Inferior parietal cortex (tissue), 1 donor: Measurements from ENCODE around the gene NTPCR.
"Not testable (repeated sequence)": the region's sequence is repeated elsewhere in the genome, so short reads cannot be mapped to it uniquely, and the experiment has no call there.

Experiments
- DNase-seq: peaks from one replicate; pipeline ENCODE4 v3.0.0-alpha.2; 2016; ENCODE audit errors: extremely low spot score

The NTPCR gene

GRCh38 chr1:232984577-232985425 is 34.4 kb downstream of the NTPCR start:
- DNase-seq: peak; percentile 69

GRCh38 chr1:232985882-232986526 is 35.6 kb downstream of the NTPCR start:
- DNase-seq: no peak

GRCh38 chr1:232986527-232986922 is 36.1 kb downstream of the NTPCR start:
- DNase-seq: no peak

- no peak for DNase-seq
Observed at GRCh38 chr1:232987046-232987773, 36.8 kb downstream of the NTPCR start.

GRCh38 chr1:232987774-232988140 is 37.3 kb downstream of the NTPCR start:
- no peak for DNase-seq

GRCh38 chr1:232988572-232989040 is 38.2 kb downstream of the NTPCR start:
- DNase-seq: no peak

- no peak for DNase-seq
Observed at GRCh38 chr1:232990176-232991128, 40.0 kb downstream of the NTPCR start.

- no peak for DNase-seq
Observed at GRCh38 chr1:232991238-232991637, 40.8 kb downstream of the NTPCR start.

GRCh38 chr1:232992227-232992626 is 41.8 kb downstream of the NTPCR start:
- DNase-seq: no peak

GRCh38 chr1:232993555-232993954 is 43.1 kb downstream of the NTPCR start:
- DNase-seq: no peak

GRCh38 chr1:232995189-232995588 is 44.8 kb downstream of the NTPCR start:
- no peak for DNase-seq

- no peak for DNase-seq
Observed at GRCh38 chr1:232996143-232996542, 45.7 kb downstream of the NTPCR start.

GRCh38 chr1:232998138-232998537 is 47.7 kb downstream of the NTPCR start:
- no peak for DNase-seq

- no peak for DNase-seq
Observed at GRCh38 chr1:232998646-232999045, 48.2 kb downstream of the NTPCR start.

GRCh38 chr1:232999956-233000625 is 49.7 kb downstream of the NTPCR start:
- DNase-seq: no peak

- not testable (repeated sequence) for DNase-seq
Observed at GRCh38 chr1:233003638-233004037, 53.2 kb downstream of the NTPCR start.

GRCh38 chr1:233004451-233004850 is 54.0 kb downstream of the NTPCR start:
- DNase-seq: no peak

GRCh38 chr1:233005156-233005555 is 54.7 kb downstream of the NTPCR start:
- DNase-seq: no peak

- no peak for DNase-seq
Observed at GRCh38 chr1:233005703-233006102, 55.3 kb downstream of the NTPCR start.

GRCh38 chr1:233006108-233006507 is 55.7 kb downstream of the NTPCR start:
- no peak for DNase-seq

- no peak for DNase-seq
Observed at GRCh38 chr1:233006541-233006973, 56.1 kb downstream of the NTPCR start.
